Cardiac fibroblast (primary cell): ENCODE data around the gene SMPDL3A.
A peak's percentile ranks its signal among the peaks of the same experiment; 100 is the strongest.

Source experiments
- DNase-seq, 2 donors: peaks; one replicate each; pipeline versions ENCODE4 v3.0.0 to v3.0.0-alpha.2; 2010; ENCODE audit warnings: low read depth in 2 of 2
- H3K4me3 ChIP-seq, 2 donors: replicated peaks in 1 of 2; 1 replicate in 1 of 2; 2 replicates in 1 of 2; pipeline ENCODE4 v1.5.1; 2011; ENCODE audit warnings: low read depth in 2 of 2, low read length in 2 of 2, mild to moderate bottlenecking in 2 of 2, moderate library complexity in 1 of 2
- CTCF ChIP-seq: IDR thresholded peaks from one replicate; pipeline ENCODE4 v1.5.1; 2011; ENCODE audit warnings: low read depth, mild to moderate bottlenecking, low read length, inconsistent platforms

Gene SMPDL3A

DNA sequence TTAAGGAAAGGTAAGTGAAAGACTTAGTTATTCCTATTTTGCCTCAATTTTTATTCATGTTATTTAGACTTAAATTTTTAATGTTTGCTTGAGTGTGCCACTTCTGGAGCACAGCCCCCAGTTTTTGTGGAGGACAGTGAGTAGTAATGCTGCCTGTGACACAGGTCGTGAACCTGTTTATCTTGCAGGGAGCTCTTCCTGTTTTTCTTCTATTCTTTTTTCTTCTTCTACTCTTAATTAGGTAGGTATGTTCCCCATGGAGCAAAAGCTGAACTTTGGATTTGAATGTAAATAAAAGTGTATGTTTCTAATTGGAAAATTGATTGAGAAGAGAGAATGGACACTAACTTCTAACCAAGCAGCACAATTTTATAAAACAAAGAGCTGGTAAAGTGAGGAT is 12.3 kb downstream of the SMPDL3A start:
- no peak for TF ChIP-seq CTCF
- no peak for DNase-seq
- H3K4me3 ChIP-seq = no peak overlapping the region

GRCh38 chr6:122803171-122803661 is 14.2 kb downstream of the SMPDL3A start:
- H3K4me3 ChIP-seq = no peak overlapping the region
- no peak for TF ChIP-seq CTCF
- DNase-seq = peak; percentile 34 to 74

DNA sequence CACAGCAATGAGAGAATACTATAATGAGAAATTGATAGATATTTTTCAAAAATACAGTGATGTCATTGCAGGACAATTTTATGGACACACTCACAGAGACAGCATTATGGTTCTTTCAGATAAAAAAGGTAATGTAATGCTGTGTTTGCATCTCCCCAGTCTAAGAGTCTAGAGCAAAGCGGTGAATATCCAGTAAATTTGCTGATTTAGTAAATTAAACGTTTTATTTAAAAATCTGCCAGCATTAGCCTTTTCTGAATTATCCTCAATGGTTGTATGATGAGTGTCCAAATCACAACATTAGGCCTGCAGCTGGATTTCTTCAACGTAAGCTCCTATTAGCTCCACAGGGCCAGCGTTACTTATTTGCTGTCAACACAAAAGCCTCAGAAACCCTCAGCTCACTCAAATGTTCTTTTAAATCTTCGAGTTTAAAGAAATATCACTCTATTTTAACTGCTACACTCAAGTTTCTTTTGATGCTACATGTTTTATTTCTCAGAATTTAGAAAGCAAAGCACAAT is 16.0 kb downstream of the SMPDL3A start:
- H3K4me3 ChIP-seq = no peak overlapping the region
- TF ChIP-seq CTCF = no peak
- DNase-seq = no peak

DNA sequence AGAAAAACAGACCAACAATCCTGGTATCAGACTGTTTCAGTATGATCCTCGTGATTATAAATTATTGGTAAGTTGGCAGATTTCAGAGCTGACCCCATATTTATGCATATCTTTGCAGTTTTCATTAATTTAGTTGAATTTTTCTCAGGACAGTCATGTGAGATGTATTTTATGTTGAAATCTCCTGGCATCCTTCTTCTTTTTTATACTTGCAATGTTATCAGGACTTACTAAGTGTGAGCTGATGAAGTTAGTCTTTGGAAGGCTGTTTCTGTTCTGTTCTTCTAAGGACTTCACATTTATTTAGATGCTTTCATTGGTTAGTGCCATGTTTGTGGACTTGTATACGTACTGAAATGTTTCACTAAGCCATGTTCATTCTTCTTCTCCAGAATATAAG is 17.2 kb downstream of the SMPDL3A start:
- DNase-seq = peak in 1 of 2 donors; percentile 71
- no peak for TF ChIP-seq CTCF
- no peak overlapping the region for H3K4me3 ChIP-seq

GRCh38 chr6:122808121-122808885 is 19.2 kb downstream of the SMPDL3A start:
- TF ChIP-seq CTCF = no peak
- no peak overlapping the region for H3K4me3 ChIP-seq
- DNase-seq = no peak

GRCh38 chr6:122809001-122809400 is 19.9 kb downstream of the SMPDL3A start:
- TF ChIP-seq CTCF = no peak
- no peak for DNase-seq
- no peak overlapping the region for H3K4me3 ChIP-seq
